Measurements from ENCODE around the gene TMEM247.

DNA sequence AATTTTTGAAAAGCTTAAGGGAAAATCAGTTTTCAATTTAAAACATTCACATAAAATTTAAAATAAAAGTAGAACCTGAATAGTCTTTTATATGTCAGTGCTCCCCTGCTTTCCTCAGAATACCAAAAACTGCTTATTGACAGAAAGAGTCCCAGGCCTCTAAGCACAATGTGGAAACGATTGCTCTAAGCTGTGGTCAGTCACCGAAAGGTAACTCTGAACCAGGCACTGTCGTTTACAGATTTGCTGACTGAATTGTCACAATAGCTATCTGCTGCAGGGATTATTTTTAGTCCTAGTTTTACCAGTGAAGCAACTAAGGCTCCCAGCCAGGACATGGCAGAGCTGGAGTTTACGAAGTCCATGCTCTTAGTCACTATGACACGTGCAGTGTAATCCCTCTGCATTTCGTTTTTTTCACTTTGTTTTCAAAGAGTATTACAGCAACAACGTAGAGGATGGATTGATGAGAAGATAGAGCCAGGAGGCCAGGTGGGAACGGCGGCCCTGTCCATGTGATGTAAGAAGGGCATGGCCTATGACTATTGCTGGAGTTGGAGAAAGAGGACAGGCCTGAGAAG is 28.1 kb upstream of the TMEM247 start:
- TF ChIP-seq, protein P1, sequence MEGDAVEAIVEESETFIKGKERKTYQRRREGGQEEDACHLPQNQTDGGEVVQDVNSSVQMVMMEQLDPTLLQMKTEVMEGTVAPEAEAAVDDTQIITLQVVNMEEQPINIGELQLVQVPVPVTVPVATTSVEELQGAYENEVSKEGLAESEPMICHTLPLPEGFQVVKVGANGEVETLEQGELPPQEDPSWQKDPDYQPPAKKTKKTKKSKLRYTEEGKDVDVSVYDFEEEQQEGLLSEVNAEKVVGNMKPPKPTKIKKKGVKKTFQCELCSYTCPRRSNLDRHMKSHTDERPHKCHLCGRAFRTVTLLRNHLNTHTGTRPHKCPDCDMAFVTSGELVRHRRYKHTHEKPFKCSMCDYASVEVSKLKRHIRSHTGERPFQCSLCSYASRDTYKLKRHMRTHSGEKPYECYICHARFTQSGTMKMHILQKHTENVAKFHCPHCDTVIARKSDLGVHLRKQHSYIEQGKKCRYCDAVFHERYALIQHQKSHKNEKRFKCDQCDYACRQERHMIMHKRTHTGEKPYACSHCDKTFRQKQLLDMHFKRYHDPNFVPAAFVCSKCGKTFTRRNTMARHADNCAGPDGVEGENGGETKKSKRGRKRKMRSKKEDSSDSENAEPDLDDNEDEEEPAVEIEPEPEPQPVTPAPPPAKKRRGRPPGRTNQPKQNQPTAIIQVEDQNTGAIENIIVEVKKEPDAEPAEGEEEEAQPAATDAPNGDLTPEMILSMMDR (IDR thresholded peaks at IDR 0.05 in 2 of 3, conservative IDR thresholded peaks at IDR 0.05 in 1 of 3; ENCODE audit: control insufficient read depth in 2 of 3, extremely low read depth in 1 of 3, insufficient read depth in 1 of 3, low read depth in 3 of 3, low read length in 3 of 3) = no peak
- TF ChIP-seq, protein P2, sequence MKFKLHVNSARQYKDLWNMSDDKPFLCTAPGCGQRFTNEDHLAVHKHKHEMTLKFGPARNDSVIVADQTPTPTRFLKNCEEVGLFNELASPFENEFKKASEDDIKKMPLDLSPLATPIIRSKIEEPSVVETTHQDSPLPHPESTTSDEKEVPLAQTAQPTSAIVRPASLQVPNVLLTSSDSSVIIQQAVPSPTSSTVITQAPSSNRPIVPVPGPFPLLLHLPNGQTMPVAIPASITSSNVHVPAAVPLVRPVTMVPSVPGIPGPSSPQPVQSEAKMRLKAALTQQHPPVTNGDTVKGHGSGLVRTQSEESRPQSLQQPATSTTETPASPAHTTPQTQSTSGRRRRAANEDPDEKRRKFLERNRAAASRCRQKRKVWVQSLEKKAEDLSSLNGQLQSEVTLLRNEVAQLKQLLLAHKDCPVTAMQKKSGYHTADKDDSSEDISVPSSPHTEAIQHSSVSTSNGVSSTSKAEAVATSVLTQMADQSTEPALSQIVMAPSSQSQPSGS (IDR thresholded peaks at IDR 0.05; ENCODE audit: low read length) = no peak
- TF ChIP-seq ZZZ3 (IDR thresholded peaks at IDR 0.05; ENCODE audit: control insufficient read depth, insufficient read length, low read depth) = no peak
- no peak for TF ChIP-seq RAD21 (IDR thresholded peaks at IDR 0.05; ENCODE audit: insufficient read depth, low read depth, low read length)
- TF ChIP-seq NR2C1 (IDR thresholded peaks at IDR 0.05) = no peak
- TF ChIP-seq CBX5 (IDR thresholded peaks at IDR 0.05; ENCODE audit: low read depth) = no peak

All from GM12878 (cell line).